ENCODE results near the gene TRIM62. TPM values are rescaled to one million over a fixed set of nuclear protein-coding genes. Genes with fewer than 3 reads are reported as not detected.

TRIM62 gene
- polyA plus RNA-seq, 1 experiment: 5.2 TPM

- no peak for TF ChIP-seq CTCF (IDR thresholded peaks at IDR 0.05; ENCODE audit: insufficient read depth, low read depth, low read length)
- ChIA-PET POLR2A (no interaction called here), CTCF (interaction anchor here (1.2 to 1.5 kb wide), 2 partner anchors 9 to 12 kb away, joined by 4 to 5 read pairs; no protein-coding TSS in a partner anchor)
Observed at GRCh38 chr1:33159577-33159976, 22.3 kb downstream of the TRIM62 start.

GRCh38 chr1:33158366-33158765 is 23.5 kb downstream of the TRIM62 start:
- H3K36me3 ChIP-seq (ENCODE audit: control insufficient read depth, insufficient read depth, low read length): peaks cover 7% of the 10 kb centered on the region
- H3K4me3 ChIP-seq (ENCODE audit: low read depth, low read length): no peak overlapping the region
- TF ChIP-seq CTCF (IDR thresholded peaks at IDR 0.05; ENCODE audit: insufficient read depth, low read depth, low read length): no peak
- no peaks in the 10 kb centered on the region for H3K27me3 ChIP-seq (ENCODE audit: control insufficient read depth, insufficient read depth, low read length)
- ChIA-PET POLR2A (no interaction called here), CTCF (no interaction called here)
- DNase-seq (ENCODE audit: low read depth): no peak

More at GRCh38 chr1:33159577-33159976, 22.3 kb downstream of the TRIM62 start:
- Histone ChIP-seq H3K27me3 (ENCODE audit: control insufficient read depth, insufficient read depth, low read length) (no peaks in the 10 kb centered on the region), H3K36me3 (ENCODE audit: control insufficient read depth, insufficient read depth, low read length) (peaks cover 7% of the 10 kb centered on the region), H3K4me3 (ENCODE audit: low read depth, low read length) (no peak overlapping the region)
- no peak for DNase-seq (ENCODE audit: low read depth)

GRCh38 chr1:33157131-33157530 is 24.7 kb downstream of the TRIM62 start:
- no peak for TF ChIP-seq CTCF (IDR thresholded peaks at IDR 0.05; ENCODE audit: insufficient read depth, low read depth, low read length)
- DNase-seq (ENCODE audit: low read depth): no peak
- Histone ChIP-seq H3K36me3 (ENCODE audit: control insufficient read depth, insufficient read depth, low read length) (peaks cover 7% of the 10 kb centered on the region), H3K4me3 (ENCODE audit: low read depth, low read length) (no peak overlapping the region), H3K27me3 (ENCODE audit: control insufficient read depth, insufficient read depth, low read length) (no peaks in the 10 kb centered on the region)
- ChIA-PET CTCF (no interaction called here), POLR2A (no interaction called here)

GRCh38 chr1:33155877-33156538 is 25.8 kb downstream of the TRIM62 start:
- H3K4me3 ChIP-seq (ENCODE audit: low read depth, low read length): no peak overlapping the region
- no peak for TF ChIP-seq CTCF (IDR thresholded peaks at IDR 0.05; ENCODE audit: insufficient read depth, low read depth, low read length)
- no peak for DNase-seq (ENCODE audit: low read depth)
- CTCF ChIA-PET: no interaction called here
- POLR2A ChIA-PET: no interaction called here
- no peaks in the 10 kb centered on the region for H3K27me3 ChIP-seq (ENCODE audit: control insufficient read depth, insufficient read depth, low read length)
- H3K36me3 ChIP-seq (ENCODE audit: control insufficient read depth, insufficient read depth, low read length): peaks cover 14% of the 10 kb centered on the region

DNA sequence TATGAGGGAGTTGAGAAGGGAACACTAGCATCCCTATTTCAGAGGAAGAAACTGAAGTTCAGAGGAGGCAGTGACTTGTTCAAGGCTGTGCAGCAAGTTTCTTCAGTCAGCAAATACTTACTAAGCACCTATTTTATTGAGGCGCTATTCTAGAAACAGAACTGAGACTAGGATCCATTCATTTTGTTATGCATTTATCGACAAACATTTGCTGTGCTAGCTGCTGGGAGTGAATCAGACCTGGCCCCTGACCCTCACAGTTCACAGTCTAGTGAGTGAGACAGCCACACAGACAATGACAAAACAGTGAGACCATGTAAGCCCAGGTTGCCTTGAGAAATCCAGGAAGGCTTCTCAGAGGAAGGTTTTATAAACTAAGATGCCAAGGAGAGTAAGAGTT is 28.2 kb downstream of the TRIM62 start:
- ChIA-PET CTCF (interaction anchor here (0.7 to 1.7 kb wide), 2 partner anchors 19 to 26 kb away, joined by 3 to 6 read pairs; no protein-coding TSS in a partner anchor), POLR2A (interaction anchor here (0.6 kb wide), 1 partner anchor 75 kb away, joined by 5 read pairs; no protein-coding TSS in a partner anchor)
- H3K36me3 ChIP-seq (ENCODE audit: control insufficient read depth, insufficient read depth, low read length): peaks cover 14% of the 10 kb centered on the region
- H3K27me3 ChIP-seq (ENCODE audit: control insufficient read depth, insufficient read depth, low read length): no peaks in the 10 kb centered on the region
- no peak for DNase-seq (ENCODE audit: low read depth)
- H3K4me3 ChIP-seq (ENCODE audit: low read depth, low read length): no peak overlapping the region
- TF ChIP-seq CTCF (IDR thresholded peaks at IDR 0.05; ENCODE audit: insufficient read depth, low read depth, low read length): no peak

Data from BJ (cell line).